K562 (cell line): Measurements from ENCODE around the gene MEOX2. TPM values are rescaled to one million over a fixed set of nuclear protein-coding genes. Genes with fewer than 3 reads are reported as not detected.

Source experiments
- ATAC-seq: fragments of 200-7000 bp; cut with Tn5 transposase; 3 replicates; pipeline ENCODE4 v1.9.1; 2020; ENCODE audit warnings: moderate library complexity
- BruUV-seq: library from RNA; stranded (reverse); fragments of 400-500 nt; replicated peaks from 2 replicates; lab custom pipeline; 2021; lab: Mats Ljungman, UMichigan
- CTCF ChIA-PET: fragments of 300-600 bp; formaldehyde crosslinking; extraction: SDS; loops from one replicate; lab custom pipeline; 2021; ENCODE audit warnings: low intra/inter-chr PET ratio; lab: Yijun Ruan, JAX
- POLR2A ChIA-PET: fragments of 300-600, 350-650 bp; sonication (Branson Sonifier 250); formaldehyde crosslinking; extraction: SDS; loops from one replicate; lab custom pipeline; 2021; ENCODE audit warnings: antibody characterized with exemption, inconsistent platforms; lab: Yijun Ruan, JAX
- DNase-seq, 4 experiments: peaks; one replicate each; pipeline versions ENCODE4 v3.0.0 to v3.0.0-alpha.2; 2011 to 2018; ENCODE audit warnings: low spot score in 3 of 4, mixed read lengths in 3 of 4; ENCODE audit errors: extremely low read depth in 1 of 4
- FAIRE-seq: peaks from 2 replicates; lab custom pipeline; 2011; peaks lifted over from hg19 to GRCh38; lab: Jason Lieb, UNC
- H2AFZ ChIP-seq: 2 replicates; pipeline ENCODE4 v1.6.0; 2011; ENCODE audit warnings: low read depth, low read length, control low read depth, inconsistent platforms
- H3K27ac ChIP-seq: fragments of 200-600 bp; 3 replicates; pipeline ENCODE4 v1.8.0; 2011; ENCODE audit warnings: low read depth, mild to moderate bottlenecking, control low read depth, inconsistent platforms, low read length, moderate library complexity, mixed read lengths; ENCODE audit errors: extremely low read depth
- H3K27me3 ChIP-seq, 2 experiments: fragments of 300-600 bp in 1 of 2; 2 replicates in 1 of 2; 3 replicates in 1 of 2; pipeline versions ENCODE4 v1.6.0 to v1.8.0; 2011; ENCODE audit warnings: inconsistent platforms in 2 of 2, low read length in 2 of 2, mild to moderate bottlenecking in 1 of 2, mixed read lengths in 1 of 2, moderate library complexity in 1 of 2; ENCODE audit not compliant: control insufficient read depth in 2 of 2, insufficient read depth in 2 of 2
- H3K36me3 ChIP-seq: fragments of 300-600 bp; 3 replicates; pipeline ENCODE4 v1.8.0; 2011; ENCODE audit warnings: mild to moderate bottlenecking, low read length, inconsistent platforms; ENCODE audit not compliant: control insufficient read depth, insufficient read depth
- H3K4me1 ChIP-seq, 2 experiments: fragments of 200-600 bp in 1 of 2; replicated peaks in 1 of 2; 2 replicates in 1 of 2; 3 replicates in 1 of 2; pipeline versions ENCODE4 v1.5.1 to v1.8.0; 2011; ENCODE audit warnings: inconsistent platforms in 2 of 2, low read length in 2 of 2, mild to moderate bottlenecking in 1 of 2, mixed read lengths in 1 of 2, moderate library complexity in 1 of 2; ENCODE audit not compliant: control insufficient read depth in 2 of 2, insufficient read depth in 2 of 2
- H3K4me2 ChIP-seq: 2 replicates; pipeline ENCODE4 v1.6.1; 2011; ENCODE audit warnings: low read length, control low read depth, inconsistent platforms, mixed read lengths; ENCODE audit not compliant: insufficient read depth
- H3K4me3 ChIP-seq: fragments of 200-600 bp; sonication (generic), shearing (Covaris generic); 2 replicates; pipeline ENCODE4 v1.5.1; 2016; ENCODE audit warnings: control low read depth, inconsistent platforms
- H3K79me2 ChIP-seq: fragments of 200-600 bp; 3 replicates; pipeline ENCODE4 v1.8.0; 2011; ENCODE audit warnings: low read length, inconsistent platforms; ENCODE audit not compliant: control insufficient read depth, insufficient read depth
- H3K9ac ChIP-seq, 2 experiments: 2 replicates each; pipeline versions ENCODE4 v1.6.0 to v1.6.1; 2011; ENCODE audit warnings: low read depth in 2 of 2, low read length in 2 of 2, control low read depth in 1 of 2, inconsistent platforms in 1 of 2, mild to moderate bottlenecking in 1 of 2, mixed read lengths in 1 of 2; ENCODE audit not compliant: insufficient read depth in 1 of 2
- H3K9me1 ChIP-seq: one replicate; pipeline ENCODE4 v1.6.0; 2011; ENCODE audit warnings: inconsistent platforms, mild to moderate bottlenecking, low read length, moderate library complexity; ENCODE audit not compliant: control insufficient read depth, insufficient read depth
- H3K9me3 ChIP-seq: replicated peaks from 2 replicates; pipeline ENCODE4 v1.5.1; 2011; ENCODE audit warnings: low read depth, low read length, inconsistent platforms; ENCODE audit not compliant: control insufficient read depth, insufficient read depth
- H4K20me1 ChIP-seq: replicated peaks from 2 replicates; pipeline ENCODE4 v1.6.1; 2011; ENCODE audit warnings: low read length, inconsistent platforms, mixed read lengths; ENCODE audit not compliant: control insufficient read depth, insufficient read depth
- ARNT ChIP-seq, 2 experiments: fragments of 450-650 bp; IDR thresholded peaks; 2 replicates each; pipeline ENCODE4 v1.6.1; 2016; ENCODE audit warnings: mild to moderate bottlenecking in 1 of 2
- ELF2 ChIP-seq: fragments of 250-450 bp; sonication (Bioruptor Pico); IDR thresholded peaks from 2 replicates; pipeline ENCODE4 v1.5.0; 2021; ENCODE audit warnings: mild to moderate bottlenecking
- HNRNPH1 ChIP-seq: fragments of 200-400 bp; formaldehyde crosslinking; optimal IDR thresholded peaks from 2 replicates; pipeline ENCODE3; 2017; ENCODE audit warnings: low read depth, mild to moderate bottlenecking, low read length, moderate library complexity
- HNRNPL ChIP-seq: fragments of 200-400 bp; formaldehyde crosslinking; IDR thresholded peaks from 2 replicates; pipeline ENCODE4 v1.6.1; 2017; ENCODE audit warnings: low read depth, mild to moderate bottlenecking, low read length
- KLF10 ChIP-seq: fragments of 250-450 bp; sonication (Bioruptor Pico); IDR thresholded peaks from 2 replicates; pipeline ENCODE4 v1.6.1; 2021; ENCODE audit warnings: matching md5 sums
- MAFG ChIP-seq: fragments of 450-650 bp; conservative IDR thresholded peaks from 2 replicates; pipeline ENCODE4 v1.6.1; 2016; ENCODE audit warnings: missing genetic modification characterization, missing compliant biosample characterization
- POU5F1 ChIP-seq: fragments of 150-350 bp; IDR thresholded peaks from 2 replicates; pipeline ENCODE4 v1.6.1; 2014; ENCODE audit warnings: borderline replicate concordance, low read length, low read depth, mild to moderate bottlenecking; ENCODE audit not compliant: partially characterized antibody
- RBFOX2 ChIP-seq: fragments of 200-400 bp; formaldehyde crosslinking; IDR thresholded peaks from 2 replicates; pipeline ENCODE4 v1.6.1; 2017; ENCODE audit warnings: low read depth, mild to moderate bottlenecking, low read length, moderate library complexity
- WHSC1 ChIP-seq: IDR thresholded peaks from one replicate; pipeline ENCODE4 v1.6.1; 2012; ENCODE audit warnings: low read length, control low read depth, inconsistent platforms
- ZEB2 ChIP-seq: fragments of 450-650 bp; IDR thresholded peaks from 2 replicates; pipeline ENCODE4 v1.6.1; 2016
- ZNF584 ChIP-seq: fragments of 200-800 bp; sonication (Bioruptor generic); IDR thresholded peaks from 2 replicates; pipeline ENCODE4 v1.6.1; 2016; ENCODE audit warnings: low read depth, mild to moderate bottlenecking, missing genetic modification characterization, missing compliant biosample characterization
- ZNF76 ChIP-seq: fragments of 250-450 bp; sonication (Bioruptor Pico); IDR thresholded peaks from 2 replicates; pipeline ENCODE4 v1.4.0; 2020; ENCODE audit warnings: mild to moderate bottlenecking, moderate library complexity, borderline replicate concordance
- WGBS: fragments of 100-300 bp; shearing (Covaris generic); methylation state at CpG from one replicate; pipeline ENCODE4 v1.1.6; 2016; ENCODE audit warnings: low coverage, mixed read lengths; ENCODE audit not compliant: insufficient coverage; ENCODE audit errors: missing lambda C conversion rate; 5-methylcytosine and 5-hydroxymethylcytosine counted together
- in situ Hi-C: fragments of 300-500 bp; cut with MboI; formaldehyde crosslinking; loops from 4 replicates; pipeline ENCODE4 v1.15.0; 2018; ENCODE audit warnings: inconsistent platforms, mixed read lengths
- intact Hi-C: fragments of 100-400 bp; cut with micrococcal nuclease; formaldehyde crosslinking; loops from 2 replicates; pipeline ENCODE4 v1.14.2; 2022
- polyA plus RNA-seq, 8 experiments: library from polyadenylated mRNA; depleted of rRNA in 4 of 8; stranded (reverse) in 5 of 8; unstranded in 3 of 8; fragments of >200 nt; fragmentation: Nextera tagmentation in 2 of 8; fragmentation: Illumina TruSeq in 1 of 8; extraction: Ambion mirVana in 2 of 8; extraction: Trizol in 1 of 8; gene quantifications; 2 replicates each; pipeline versions ENCODE4 v1.2.1 to v1.2.3, GENCODE V29; 2011 to 2014; ENCODE audit warnings: inconsistent platforms in 1 of 8, missing spikeins in 1 of 8
- total RNA-seq, 7 experiments: library from RNA; depleted of rRNA in 6 of 7; stranded (reverse); fragments of >200 nt in 6 of 7; fragmentation: Illumina TruSeq in 2 of 7; extraction: Trizol in 2 of 7; gene quantifications; 2 replicates each; pipeline versions ENCODE4 v1.2.1 to v1.2.3, GENCODE V29; 2011 to 2021; ENCODE audit warnings: low replicate concordance in 1 of 7
- TF ChIP-seq, protein P1 (sequence below): fragments of 200-400 bp; formaldehyde crosslinking; IDR thresholded peaks from 2 replicates; pipeline ENCODE4 v1.6.1; 2017; ENCODE audit warnings: mild to moderate bottlenecking, low read depth, low read length, moderate library complexity
- TF ChIP-seq, protein P2 (sequence below): sonication (generic); formaldehyde crosslinking; IDR thresholded peaks from 2 replicates; pipeline ENCODE4 v1.8.0; 2023; ENCODE audit warnings: mild to moderate bottlenecking, missing genetic modification reagents
- TF ChIP-seq, protein P3 (sequence below): fragments of 450-650 bp; conservative IDR thresholded peaks from 2 replicates; pipeline ENCODE4 v1.6.1; 2016; ENCODE audit warnings: missing genetic modification characterization, low read depth, mild to moderate bottlenecking, control low read depth, missing compliant biosample characterization
- TF ChIP-seq, protein P4 (sequence below): fragments of 250-450 bp; sonication (Bioruptor Pico); IDR thresholded peaks from 2 replicates; pipeline ENCODE4 v1.4.0; 2020; ENCODE audit warnings: mild to moderate bottlenecking

The MEOX2 gene
- total and polyA plus RNA-seq, 9 of the 15 experiments (the other 6 are each of a cell fraction or from before 2014, with no cell fraction given) = not detected

DNA sequence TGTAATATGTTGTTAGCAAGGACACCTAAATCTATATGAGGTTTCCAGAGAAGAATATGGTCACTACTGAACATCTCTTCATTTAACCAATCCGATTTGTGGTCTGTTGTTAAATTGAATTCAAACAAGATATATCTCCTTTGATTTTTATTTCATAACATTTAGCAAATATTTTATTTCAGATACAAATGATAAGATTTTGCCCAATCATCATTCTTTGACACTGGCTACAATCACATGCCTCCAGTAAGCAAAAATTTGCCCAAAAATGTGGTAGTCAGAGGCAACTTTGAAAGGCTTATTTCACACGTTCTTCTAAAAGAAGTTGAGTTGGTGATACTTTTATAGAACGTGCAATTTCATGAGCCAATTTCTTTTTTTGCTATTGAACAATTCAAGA lies 79.9 kb downstream of the MEOX2 start (continued):
- TF ChIP-seq, protein P1, sequence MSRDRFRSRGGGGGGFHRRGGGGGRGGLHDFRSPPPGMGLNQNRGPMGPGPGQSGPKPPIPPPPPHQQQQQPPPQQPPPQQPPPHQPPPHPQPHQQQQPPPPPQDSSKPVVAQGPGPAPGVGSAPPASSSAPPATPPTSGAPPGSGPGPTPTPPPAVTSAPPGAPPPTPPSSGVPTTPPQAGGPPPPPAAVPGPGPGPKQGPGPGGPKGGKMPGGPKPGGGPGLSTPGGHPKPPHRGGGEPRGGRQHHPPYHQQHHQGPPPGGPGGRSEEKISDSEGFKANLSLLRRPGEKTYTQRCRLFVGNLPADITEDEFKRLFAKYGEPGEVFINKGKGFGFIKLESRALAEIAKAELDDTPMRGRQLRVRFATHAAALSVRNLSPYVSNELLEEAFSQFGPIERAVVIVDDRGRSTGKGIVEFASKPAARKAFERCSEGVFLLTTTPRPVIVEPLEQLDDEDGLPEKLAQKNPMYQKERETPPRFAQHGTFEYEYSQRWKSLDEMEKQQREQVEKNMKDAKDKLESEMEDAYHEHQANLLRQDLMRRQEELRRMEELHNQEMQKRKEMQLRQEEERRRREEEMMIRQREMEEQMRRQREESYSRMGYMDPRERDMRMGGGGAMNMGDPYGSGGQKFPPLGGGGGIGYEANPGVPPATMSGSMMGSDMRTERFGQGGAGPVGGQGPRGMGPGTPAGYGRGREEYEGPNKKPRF = no peak

DNA sequence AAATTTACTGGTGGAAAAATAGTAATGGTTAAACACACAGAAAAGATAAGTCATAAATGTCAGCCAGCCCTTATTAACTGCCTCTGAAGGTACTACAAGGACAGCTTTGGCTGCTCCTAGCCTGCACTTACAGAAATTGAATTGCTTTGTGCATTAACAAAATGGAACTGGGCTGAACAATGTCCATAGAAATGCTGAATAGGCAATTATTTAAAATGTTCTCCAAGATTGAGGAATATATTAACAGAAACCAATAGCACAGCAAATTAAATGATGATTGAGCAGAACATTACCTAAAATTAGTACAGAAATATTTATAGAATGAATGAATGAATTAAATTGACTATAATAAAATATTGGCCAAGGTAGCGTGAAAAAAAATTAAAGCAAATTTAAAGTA lies 82.3 kb downstream of the MEOX2 start:
- Histone ChIP-seq H3K9me1 (no peaks in the 10 kb centered on the region), H3K4me3 (no peak overlapping the region), H4K20me1 (no peaks in the 10 kb centered on the region), H3K4me1 (no peaks in the 10 kb centered on the region), H3K9ac (no peak overlapping the region), H3K79me2 (no peaks in the 10 kb centered on the region), H2AFZ (no peak overlapping the region), H3K4me2 (no peak overlapping the region), H3K9me3 (no peaks in the 10 kb centered on the region; the same call in none of the 2 replicates), H3K27ac (no peak overlapping the region), H3K27me3 (no peaks in the 10 kb centered on the region), H3K36me3 (no peaks in the 10 kb centered on the region)
- ATAC-seq = no peak
- intact Hi-C loops = loop anchor here (10.0 kb wide), 1 partner anchor 461 kb away; no protein-coding TSS in a partner anchor
- ChIA-PET CTCF (no interaction called here), POLR2A (no interaction called here)
- no peak for DNase-seq
- WGBS = 19% methylated on average over 1 of the region's 1 CpG
- no peak for FAIRE-seq
- no TSS peak for BruUV-seq
- in situ Hi-C loops = no loop called here
- no peak for TF ChIP-seq HNRNPL
- TF ChIP-seq ZEB2 = no peak
- TF ChIP-seq, protein P2, sequence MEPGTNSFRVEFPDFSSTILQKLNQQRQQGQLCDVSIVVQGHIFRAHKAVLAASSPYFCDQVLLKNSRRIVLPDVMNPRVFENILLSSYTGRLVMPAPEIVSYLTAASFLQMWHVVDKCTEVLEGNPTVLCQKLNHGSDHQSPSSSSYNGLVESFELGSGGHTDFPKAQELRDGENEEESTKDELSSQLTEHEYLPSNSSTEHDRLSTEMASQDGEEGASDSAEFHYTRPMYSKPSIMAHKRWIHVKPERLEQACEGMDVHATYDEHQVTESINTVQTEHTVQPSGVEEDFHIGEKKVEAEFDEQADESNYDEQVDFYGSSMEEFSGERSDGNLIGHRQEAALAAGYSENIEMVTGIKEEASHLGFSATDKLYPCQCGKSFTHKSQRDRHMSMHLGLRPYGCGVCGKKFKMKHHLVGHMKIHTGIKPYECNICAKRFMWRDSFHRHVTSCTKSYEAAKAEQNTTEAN (CRISPR knock-in tag) = no peak
- no peak for TF ChIP-seq KLF10 (CRISPR knock-in tag)
- no peak for TF ChIP-seq WHSC1
- no peak for TF ChIP-seq HNRNPH1
- TF ChIP-seq MAFG (tag) = peak; percentile 82
- TF ChIP-seq ZNF584 (CRISPR knock-in tag) = no peak
- no peak for TF ChIP-seq POU5F1
- TF ChIP-seq, protein P3, sequence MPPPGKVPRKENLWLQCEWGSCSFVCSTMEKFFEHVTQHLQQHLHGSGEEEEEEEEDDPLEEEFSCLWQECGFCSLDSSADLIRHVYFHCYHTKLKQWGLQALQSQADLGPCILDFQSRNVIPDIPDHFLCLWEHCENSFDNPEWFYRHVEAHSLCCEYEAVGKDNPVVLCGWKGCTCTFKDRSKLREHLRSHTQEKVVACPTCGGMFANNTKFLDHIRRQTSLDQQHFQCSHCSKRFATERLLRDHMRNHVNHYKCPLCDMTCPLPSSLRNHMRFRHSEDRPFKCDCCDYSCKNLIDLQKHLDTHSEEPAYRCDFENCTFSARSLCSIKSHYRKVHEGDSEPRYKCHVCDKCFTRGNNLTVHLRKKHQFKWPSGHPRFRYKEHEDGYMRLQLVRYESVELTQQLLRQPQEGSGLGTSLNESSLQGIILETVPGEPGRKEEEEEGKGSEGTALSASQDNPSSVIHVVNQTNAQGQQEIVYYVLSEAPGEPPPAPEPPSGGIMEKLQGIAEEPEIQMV (tag) = no peak
- TF ChIP-seq ZNF76 (CRISPR knock-in tag) = no peak
- TF ChIP-seq, protein P4, sequence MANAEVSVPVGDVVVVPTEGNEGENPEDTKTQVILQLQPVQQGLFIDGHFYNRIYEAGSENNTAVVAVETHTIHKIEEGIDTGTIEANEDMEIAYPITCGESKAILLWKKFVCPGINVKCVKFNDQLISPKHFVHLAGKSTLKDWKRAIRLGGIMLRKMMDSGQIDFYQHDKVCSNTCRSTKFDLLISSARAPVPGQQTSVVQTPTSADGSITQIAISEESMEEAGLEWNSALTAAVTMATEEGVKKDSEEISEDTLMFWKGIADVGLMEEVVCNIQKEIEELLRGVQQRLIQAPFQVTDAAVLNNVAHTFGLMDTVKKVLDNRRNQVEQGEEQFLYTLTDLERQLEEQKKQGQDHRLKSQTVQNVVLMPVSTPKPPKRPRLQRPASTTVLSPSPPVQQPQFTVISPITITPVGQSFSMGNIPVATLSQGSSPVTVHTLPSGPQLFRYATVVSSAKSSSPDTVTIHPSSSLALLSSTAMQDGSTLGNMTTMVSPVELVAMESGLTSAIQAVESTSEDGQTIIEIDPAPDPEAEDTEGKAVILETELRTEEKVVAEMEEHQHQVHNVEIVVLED = no peak
- TF ChIP-seq RBFOX2 = no peak
- no peak for TF ChIP-seq ARNT (IDR thresholded peaks at IDR 0.05)
- TF ChIP-seq ELF2 (CRISPR knock-in tag) = no peak
